Fibroblast of mammary gland (primary cell): ENCODE data around the gene DSP.

Experiments used
- DNase-seq: peaks from one replicate; pipeline ENCODE4 v3.0.0-alpha.2; 2010; ENCODE audit warnings: low read depth
- H3K4me3 ChIP-seq: 2 replicates; pipeline ENCODE4 v1.5.1; 2011; ENCODE audit warnings: low read depth, mild to moderate bottlenecking, low read length, moderate library complexity; ENCODE audit not compliant: control insufficient read depth
- TF ChIP-seq, protein P1 (sequence below): conservative IDR thresholded peaks from 2 replicates; pipeline ENCODE4 v1.5.1; 2011; ENCODE audit warnings: low read depth, low read length, inconsistent platforms; ENCODE audit not compliant: control insufficient read depth, insufficient read depth

DSP gene

DNA sequence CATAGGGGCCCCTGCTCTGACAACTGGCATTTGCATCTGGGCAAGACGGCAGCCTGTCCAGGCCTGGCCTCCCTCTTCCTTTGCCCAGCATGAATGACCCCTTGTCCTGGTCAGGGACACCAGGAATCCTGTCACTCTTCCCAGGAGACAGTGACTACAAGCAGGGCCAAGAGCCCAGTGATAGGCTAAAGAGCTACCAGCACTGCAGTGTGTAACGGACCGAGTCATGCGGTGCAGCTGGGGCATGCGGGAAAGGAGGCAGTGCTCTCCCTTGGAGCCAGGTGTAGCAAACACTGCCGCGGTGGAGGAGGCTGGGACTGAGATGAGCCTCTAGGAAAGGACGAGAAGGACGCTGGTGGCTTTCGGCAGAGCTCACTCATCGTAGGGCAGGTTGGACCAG is 38.7 kb upstream of the DSP start:
- no peak overlapping the region for H3K4me3 ChIP-seq
- DNase-seq, result no peak
- TF ChIP-seq, protein P1, sequence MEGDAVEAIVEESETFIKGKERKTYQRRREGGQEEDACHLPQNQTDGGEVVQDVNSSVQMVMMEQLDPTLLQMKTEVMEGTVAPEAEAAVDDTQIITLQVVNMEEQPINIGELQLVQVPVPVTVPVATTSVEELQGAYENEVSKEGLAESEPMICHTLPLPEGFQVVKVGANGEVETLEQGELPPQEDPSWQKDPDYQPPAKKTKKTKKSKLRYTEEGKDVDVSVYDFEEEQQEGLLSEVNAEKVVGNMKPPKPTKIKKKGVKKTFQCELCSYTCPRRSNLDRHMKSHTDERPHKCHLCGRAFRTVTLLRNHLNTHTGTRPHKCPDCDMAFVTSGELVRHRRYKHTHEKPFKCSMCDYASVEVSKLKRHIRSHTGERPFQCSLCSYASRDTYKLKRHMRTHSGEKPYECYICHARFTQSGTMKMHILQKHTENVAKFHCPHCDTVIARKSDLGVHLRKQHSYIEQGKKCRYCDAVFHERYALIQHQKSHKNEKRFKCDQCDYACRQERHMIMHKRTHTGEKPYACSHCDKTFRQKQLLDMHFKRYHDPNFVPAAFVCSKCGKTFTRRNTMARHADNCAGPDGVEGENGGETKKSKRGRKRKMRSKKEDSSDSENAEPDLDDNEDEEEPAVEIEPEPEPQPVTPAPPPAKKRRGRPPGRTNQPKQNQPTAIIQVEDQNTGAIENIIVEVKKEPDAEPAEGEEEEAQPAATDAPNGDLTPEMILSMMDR, result no peak

DNA sequence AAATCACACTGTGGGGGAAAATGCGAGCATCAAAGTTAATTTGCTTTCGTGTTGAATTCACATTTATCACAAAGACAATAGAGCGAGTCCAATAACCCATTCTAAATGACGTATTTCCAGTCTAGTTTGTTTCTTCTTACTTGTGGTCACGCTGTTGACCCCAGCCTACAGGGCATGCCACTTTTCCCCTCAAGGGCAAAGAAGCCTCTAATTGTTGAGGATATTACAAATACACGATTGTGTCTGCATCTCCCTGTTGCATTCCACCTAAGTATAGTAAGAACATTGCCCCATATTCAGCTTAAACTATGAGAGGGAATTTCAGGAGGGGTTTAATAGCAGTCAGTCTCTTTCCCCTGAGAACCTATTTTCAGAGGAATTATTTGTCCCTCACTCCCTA is 37.4 kb upstream of the DSP start:
- TF ChIP-seq, protein P1, result no peak
- no peak for DNase-seq
- no peak overlapping the region for H3K4me3 ChIP-seq

DNA sequence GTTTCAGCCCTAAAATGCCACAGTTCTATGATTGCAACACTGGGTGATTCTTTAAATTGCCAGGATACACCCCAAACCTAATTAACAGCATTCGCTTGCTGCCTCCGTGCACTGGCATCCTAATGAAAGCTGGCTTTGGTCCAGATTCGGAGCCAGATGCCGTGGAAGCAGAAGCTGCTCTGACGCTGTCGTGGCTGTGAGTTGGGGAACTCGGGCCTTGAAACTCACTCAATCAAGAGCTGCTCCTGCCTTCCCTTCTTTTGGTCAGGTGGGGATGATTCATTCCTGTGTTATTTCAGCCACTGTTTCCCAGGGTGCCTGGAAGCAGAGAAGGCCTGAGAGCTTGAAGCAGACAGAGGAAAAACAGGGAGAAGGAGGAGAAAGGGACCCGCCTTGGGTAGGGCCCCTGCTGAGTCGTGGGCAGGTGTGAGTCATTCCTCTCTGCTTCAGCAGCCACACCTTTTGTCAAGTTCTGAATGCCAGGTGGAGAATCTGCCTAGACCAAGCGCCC is 36.2 kb upstream of the DSP start:
- peak; percentile 63 for DNase-seq
- no peak overlapping the region for H3K4me3 ChIP-seq
- TF ChIP-seq, protein P1, result no peak

DNA sequence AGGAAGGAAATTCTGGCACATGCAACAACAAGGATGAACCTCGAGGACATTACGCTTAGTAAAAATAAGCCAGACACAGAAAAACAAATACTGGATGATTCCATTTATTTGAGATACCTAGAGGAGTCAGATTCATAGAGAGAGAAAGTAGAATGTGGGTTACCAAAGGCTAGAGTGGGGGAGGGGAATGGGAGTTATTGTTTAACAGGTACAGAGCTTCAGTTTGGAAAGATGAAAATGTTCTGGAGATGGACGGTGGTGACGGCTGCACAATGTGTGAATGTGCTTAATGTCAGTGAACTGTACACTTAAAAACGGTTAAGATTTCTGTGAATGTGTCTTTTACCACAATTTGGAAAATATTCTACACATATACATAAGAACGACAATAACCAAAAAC is 33.9 kb upstream of the DSP start:
- TF ChIP-seq, protein P1, result no peak
- DNase-seq, result no peak
- H3K4me3 ChIP-seq, result no peak overlapping the region

DNA sequence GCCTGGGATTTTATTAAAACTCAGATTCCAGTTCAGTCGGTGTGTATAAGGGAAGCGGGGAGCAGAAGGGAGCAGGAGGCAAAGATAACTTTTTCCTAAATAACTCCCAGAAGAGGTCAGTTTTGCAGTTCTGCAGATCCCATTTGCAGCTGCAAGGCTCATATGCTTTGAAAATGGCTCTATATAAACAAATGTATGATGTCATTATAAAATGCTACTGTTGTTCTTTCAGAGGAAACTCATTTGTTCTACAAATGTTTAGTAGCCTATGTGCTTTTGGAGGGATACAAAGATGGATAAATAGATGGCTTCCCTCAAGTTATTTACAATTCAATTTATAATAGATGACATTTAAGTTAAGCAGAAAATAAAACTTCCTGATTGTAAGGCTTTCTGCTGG is 29.2 kb upstream of the DSP start:
- DNase-seq, result no peak
- H3K4me3 ChIP-seq, result no peak overlapping the region
- TF ChIP-seq, protein P1, result no peak

DNA sequence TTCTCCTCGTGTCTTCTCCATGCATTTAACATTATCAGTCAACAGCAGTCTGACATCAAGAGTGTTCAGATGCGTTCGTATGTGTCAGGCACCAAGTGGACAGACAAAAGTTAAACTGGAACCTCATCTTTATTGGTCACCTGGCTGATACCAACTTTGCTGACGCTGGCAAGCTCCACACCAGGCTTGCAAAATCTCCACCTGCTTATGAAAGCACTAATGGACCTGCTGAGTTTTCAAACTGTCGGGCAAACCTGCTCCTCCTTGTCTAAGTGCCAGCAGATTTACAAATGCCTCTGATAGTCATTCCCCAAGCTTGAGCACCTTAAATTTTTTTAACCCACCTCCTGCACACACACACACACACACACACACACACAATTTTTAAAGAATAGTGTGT is 27.9 kb upstream of the DSP start:
- no peak for DNase-seq
- TF ChIP-seq, protein P1, result no peak
- no peak overlapping the region for H3K4me3 ChIP-seq

DNA sequence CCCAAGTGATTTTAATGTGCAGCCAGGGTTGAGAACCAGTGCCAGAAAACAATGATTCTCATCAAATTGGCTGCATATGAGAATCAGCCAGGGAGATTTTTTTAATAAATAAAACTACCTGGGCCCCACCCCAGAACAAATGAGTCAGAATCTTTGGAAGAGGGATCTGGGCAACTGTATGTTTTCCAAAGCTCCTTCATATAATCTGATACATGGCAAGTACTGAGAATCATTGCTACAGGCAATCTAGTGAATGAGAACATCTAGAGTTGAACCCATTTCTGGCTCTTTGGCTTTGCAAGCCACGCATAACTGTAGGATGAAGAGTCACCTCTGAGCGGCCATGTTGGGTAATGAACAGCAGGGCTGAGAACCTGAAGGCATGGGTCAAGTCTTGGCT is 26.1 kb upstream of the DSP start:
- DNase-seq, result no peak
- TF ChIP-seq, protein P1, result no peak

More for the DNA sequence above, 26.1 kb upstream of the DSP start:
- no peak overlapping the region for H3K4me3 ChIP-seq
